ENCODE data around the gene TATDN2.
"Not testable (repeated sequence)": the region's sequence is repeated elsewhere in the genome, so short reads cannot be mapped to it uniquely, and the experiment has no call there.

- not testable (repeated sequence) for TF ChIP-seq RCOR1 (IDR thresholded peaks at IDR 0.05; ENCODE audit: low read length); CTCF (IDR thresholded peaks at IDR 0.05); EZH2phosphoT487 (IDR thresholded peaks at IDR 0.05; ENCODE audit: borderline replicate concordance, low read depth); RFX5 (IDR thresholded peaks at IDR 0.05; ENCODE audit: low read length); TAF1 (IDR thresholded peaks at IDR 0.05; ENCODE audit: borderline replicate concordance, low read depth, low read length)
These were observed 49.8 kb downstream of the TATDN2 start for GRCh38 chr3:10298064-10298463.

All from SK-N-SH (cell line).